Fibroblast of lung (primary cell): ENCODE data around the gene SLC25A18.

Experiments
- CTCF ChIP-seq, 2 donors: IDR thresholded peaks in 1 of 2; conservative IDR thresholded peaks in 1 of 2; 1 replicate in 1 of 2; 2 replicates in 1 of 2; pipeline ENCODE4 v1.5.1; 2011 to 2012; ENCODE audit warnings: low read length in 2 of 2, control low read depth in 1 of 2, inconsistent platforms in 1 of 2, low read depth in 1 of 2, mild to moderate bottlenecking in 1 of 2
- EZH2 ChIP-seq: IDR thresholded peaks from 2 replicates; pipeline ENCODE4 v1.5.1; 2012; ENCODE audit warnings: low read length, control low read depth, mild to moderate bottlenecking; ENCODE audit errors: missing control alignments

GRCh38 chr22:17580441-17581031 lies 17.2 kb downstream of the SLC25A18 start:
- TF ChIP-seq EZH2 (no peak), CTCF (conservative IDR thresholded peaks at IDR 0.05 in 1 of 2, IDR thresholded peaks at IDR 0.05 in 1 of 2; ENCODE audit: low read depth in 1 of 2, low read length in 2 of 2) (no peak)
